Stimulated activated CD8-positive, alpha-beta memory T cell treated with anti-CD3 and anti-CD28 coated beads, Interleukin-12 subunit alpha, Interleukin-12 subunit beta, amount 100 ng/mL, for 1 hour (primary cell): ENCODE measurements around the gene FAM168A.
"Not testable (repeated sequence)": the region's sequence is repeated elsewhere in the genome, so short reads cannot be mapped to it uniquely, and the experiment has no call there.

ENCODE experiments used
- DNase-seq: peaks from one replicate; pipeline ENCODE4 v3.0.0-alpha.2; 2020; ENCODE audit warnings: low read depth

The FAM168A gene

DNA sequence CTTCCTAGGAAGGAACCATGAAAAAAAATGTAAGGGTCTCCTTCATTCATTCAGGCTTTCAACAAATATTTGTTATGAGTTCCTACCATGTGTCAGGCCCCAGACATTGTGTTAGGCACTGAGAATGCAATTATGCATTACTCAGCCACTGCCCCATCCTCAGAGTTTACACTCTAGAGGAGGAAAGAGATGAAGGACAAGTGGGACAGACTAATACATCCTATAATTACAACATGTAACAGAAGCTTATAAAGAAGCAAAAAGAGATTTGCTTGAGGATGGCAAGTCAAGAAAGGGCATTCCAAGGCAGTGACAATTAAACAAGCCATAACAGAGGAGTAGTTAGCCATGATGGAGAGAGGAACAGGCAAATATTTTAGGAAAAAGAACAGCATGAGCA is 78.6 kb downstream of the FAM168A start:
- DNase-seq: no peak

DNA sequence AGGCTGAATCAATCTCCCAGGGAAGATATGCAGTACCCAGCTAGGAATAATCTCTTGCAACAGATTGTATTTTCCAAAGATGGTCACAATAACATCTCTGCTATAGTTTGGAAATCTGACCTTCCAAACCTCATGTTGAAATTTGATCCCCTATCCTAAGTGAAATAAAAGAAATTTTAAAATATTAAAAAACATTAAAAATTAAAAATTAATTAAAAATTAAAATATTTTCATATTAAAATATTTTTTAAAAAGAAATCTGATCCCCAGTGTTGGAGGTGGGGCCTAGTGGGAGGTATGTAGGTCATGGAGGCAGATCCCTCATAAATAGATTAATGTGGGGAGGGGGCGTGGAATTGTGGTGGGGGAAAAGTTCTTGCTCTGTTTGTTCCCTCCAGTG is 79.7 kb downstream of the FAM168A start:
- DNase-seq: no peak

DNA sequence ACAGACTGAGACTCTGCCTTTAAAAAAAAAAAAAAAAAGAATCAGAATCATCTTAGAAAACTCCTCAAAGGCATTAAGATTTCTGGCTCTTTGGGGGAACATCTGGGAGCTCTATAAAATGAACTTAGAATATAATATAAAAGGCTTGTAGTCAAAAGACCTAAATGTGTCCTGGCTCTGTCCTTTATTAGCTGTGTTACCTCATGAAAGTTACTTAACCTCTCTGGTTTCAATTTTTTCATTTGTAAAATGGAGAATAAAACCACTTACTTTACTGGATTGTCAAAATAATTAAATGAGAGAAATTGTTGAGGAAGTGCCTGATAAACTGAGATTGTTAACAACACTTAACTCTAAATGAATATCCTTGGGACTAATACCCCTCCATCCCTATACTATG is 81.8 kb downstream of the FAM168A start:
- no peak for DNase-seq

DNA sequence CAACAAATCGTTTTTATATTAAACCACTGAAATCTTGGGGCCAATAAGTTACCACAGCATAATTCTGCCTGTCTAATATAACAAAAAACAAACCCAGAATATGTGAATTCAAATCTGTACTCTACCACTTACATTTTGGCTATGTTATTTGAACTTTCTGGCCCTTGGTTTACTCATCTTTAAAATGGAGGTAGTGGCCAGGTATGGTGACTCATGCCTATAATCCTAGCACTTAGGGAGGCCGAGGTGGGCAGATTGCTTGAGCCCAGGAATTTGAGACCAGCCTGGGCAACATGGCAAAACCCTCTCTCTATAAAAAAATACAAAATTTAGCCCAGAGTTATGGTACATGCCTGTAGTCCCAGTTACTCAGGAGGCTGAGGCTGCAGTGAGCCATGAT is 84.2 kb downstream of the FAM168A start:
- no peak for DNase-seq

DNA sequence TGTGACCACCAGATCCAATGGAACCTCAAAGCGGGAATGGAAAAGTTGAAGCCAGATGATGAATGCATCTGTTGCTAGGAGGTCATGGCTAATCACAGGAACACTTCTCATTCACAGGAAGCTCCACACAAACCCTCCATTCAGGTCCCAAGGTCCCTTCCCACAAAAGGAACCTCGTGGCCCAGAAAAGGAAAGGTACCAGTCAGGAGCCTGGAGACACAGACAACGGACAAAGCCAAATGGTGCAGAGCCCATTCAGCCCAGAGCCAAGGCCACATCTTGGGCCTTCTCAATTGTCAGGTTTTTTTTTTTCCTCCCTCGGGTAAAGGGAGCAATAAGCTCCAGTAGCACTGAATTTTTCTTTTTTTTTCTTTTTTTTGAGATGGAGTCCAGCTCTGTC is 87.0 kb downstream of the FAM168A start:
- DNase-seq: no peak

DNA sequence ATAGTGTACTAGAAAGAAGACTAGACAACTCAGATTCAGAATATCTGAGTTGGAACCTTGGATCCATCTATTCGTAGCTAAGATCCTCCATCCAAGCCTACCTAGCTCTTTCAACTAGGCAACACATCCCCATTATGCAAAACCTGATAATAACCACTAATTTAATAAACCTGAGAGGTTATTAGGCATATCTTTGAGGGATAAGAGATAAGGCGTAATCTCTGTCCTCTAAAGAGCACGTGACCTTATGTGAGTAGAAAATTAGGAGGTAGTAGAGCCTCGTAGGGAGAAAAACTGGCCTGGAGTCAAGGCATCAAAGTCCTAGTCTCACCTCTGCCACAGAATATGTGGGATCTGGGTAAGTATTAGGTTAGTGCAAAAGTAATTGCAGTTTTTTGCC is 87.8 kb downstream of the FAM168A start:
- no peak for DNase-seq

DNA sequence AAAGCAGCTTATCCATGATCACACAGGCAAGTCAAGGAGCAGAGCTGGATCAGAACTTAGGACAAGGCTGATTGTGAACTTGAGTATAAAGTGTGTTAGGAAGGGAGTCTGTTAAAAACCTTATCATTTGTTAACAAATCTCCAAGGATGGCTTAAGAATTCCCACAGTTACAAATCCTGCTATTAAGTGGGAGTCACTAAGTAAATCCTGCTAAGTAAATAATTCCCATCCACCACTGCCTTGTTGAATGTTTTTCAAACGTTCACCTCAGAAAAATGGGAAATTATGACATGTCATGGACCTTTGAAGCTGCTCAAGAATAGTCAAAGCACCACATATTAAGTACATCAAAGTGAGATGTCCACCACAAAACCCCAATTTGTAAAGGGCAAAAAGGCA is 88.7 kb downstream of the FAM168A start:
- DNase-seq: no peak

DNA sequence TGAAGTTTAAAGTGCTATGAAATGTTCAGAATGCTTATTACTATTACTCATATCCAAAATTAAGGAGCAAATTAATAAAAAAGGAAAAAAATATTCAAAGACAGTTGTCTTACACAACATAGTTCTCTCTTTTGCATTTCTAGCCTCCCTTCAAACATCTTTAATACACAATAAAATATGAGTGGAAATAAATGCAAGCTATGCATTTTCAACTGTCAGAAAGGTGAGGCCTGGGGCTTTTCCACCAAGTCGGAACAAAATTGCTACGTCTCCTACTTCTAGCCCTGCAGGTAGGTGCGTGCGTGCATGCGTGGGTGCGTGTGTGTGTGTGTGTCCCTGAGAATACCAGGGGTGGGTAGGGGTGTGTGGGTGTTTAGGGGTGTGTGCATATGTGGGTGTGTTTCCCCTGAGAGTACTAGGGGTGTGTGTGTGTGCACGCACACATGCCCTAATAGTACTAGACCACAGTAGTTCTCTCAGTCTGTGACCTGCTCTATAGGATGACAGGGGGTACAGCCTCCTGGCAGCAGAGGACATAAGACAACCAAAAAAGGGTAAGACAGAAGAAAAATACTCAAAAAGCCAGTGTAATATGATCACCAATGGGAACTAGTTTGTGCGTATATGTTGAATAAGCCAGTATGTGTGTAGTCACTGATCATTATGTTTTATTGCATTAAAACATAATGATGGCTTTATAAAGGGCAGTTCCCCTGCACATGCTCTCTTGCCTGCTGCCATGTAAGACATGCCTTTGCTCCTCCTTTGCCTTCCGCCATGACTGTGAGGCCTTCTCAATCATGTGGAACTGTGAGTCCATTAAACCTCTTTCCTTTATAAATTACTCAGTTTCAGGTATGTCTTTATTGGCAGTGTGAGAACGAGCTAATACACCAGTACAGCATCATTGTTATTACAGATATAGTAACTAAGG is 89.4 kb downstream of the FAM168A start:
- DNase-seq: no peak

DNA sequence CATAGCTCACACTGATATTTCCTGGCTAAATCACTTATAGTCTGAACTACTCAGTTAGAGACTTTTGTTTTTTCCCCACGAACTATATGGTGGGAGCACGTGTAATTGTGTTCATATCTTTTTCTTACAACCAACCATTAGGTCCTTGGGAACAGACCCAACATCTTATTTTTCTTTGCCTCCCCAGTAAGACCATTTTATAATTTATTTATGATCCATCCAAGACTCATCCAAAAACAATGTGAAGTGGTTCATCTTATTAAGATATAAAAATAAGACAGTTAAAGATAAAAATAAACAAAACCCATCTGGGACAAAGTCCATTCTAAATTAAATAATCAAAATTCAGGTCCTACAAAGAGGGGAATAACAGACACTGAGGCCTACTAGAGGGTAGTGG is 90.8 kb downstream of the FAM168A start:
- no peak for DNase-seq

DNA sequence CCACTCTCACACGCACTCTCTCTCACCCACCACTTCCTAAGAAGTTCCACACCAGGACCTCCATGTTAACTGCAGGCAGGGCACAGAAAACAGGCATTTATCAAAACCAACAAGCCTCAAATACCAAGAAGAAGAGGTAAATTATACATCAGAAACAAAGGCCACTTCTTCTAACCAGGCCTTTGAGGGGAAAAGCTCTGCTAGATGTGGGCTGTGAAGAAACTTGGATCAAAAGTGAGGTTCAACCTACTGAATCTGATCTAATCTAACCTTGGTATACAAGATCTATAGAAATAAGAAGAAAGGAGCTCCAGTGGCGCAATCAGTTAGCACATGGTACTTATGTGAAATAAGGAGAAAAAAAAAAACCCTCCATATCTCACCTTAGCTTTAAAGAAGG is 91.9 kb downstream of the FAM168A start:
- no peak for DNase-seq

DNA sequence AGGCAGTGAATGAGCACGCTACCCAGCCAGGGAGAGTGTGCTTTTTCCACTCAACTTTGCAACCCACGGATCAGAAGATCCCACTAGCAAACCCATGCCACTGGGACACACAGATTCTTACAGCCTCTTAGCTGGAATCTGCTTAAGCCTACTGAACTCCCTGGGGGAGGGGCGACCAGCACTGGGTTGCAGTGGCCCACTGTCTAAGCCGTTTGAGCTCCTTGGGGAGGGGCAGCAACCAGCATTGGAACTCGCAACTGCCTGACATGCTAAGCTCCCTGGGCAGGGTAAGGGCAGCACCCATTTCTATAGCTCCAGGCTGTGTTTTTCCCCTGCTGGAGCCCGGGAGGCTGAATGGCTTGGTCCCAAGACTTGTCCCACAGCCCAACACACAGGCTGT is 99.6 kb downstream of the FAM168A start:
- no peak for DNase-seq

DNA sequence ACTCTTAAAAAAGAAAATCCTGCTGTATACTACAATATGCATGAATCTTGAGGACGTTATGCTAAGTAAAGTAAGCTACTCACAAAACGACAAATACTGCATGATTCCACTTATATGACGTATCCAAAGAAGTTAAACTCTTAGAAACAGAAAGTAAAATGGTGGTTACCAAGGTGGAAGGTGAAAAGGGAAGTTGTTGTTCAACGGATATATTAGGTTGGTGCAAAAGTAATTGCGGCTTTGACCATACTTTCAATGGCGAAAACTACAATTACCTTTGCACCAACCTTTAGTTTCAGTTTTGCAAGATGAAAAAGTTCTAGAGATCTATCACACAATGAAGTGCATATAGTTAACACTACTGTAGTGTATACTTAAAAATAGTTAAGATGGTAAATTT is 101.8 kb downstream of the FAM168A start:
- no peak for DNase-seq

DNA sequence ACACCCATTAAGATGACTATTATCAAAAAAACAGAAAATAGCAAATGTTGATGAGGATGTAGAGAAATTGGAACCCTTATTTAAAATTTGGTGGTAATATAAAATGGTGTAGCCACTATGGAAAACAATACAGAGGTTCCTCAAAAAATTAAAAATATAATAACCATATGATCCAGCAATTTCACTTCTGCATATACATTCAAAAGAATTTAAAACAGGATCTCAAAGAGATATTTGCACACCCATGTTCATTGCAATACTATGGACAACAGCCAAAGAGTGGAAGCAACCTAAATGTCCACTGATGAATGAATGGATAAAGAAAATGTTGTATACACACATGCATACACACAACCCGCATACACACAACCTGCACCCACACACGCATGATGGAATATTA is 102.2 kb downstream of the FAM168A start:
- no peak for DNase-seq

DNA sequence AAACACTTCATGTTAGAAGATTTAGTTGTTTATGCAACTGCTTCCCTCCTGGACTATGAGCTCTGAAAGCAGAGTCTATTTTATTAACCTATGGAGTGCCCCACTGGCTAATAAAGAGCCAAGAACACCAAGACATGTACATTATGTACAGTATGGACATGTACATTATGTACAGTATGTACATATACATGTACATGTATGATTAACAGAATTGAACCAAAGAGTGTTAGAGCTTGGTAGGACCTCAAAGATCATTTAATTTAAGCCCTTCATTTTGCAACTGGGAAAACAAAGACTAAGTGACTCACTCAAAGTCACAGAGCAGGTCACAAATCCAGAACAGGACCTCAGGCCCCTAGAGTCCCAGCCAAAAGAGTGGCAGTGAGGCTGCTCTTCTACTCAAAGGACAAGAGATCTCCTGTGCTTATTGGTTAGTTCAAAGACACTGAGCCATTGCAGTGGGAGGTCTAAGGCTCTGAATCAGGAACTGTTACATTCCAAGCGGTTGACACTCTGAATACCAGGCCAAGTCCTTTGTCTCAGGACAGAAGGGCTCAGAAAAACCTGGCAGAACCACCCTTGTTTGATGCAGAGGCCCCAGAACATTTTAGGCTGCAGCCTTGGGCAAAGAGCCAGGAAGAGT is 103.8 kb downstream of the FAM168A start:
- DNase-seq: no peak

DNA sequence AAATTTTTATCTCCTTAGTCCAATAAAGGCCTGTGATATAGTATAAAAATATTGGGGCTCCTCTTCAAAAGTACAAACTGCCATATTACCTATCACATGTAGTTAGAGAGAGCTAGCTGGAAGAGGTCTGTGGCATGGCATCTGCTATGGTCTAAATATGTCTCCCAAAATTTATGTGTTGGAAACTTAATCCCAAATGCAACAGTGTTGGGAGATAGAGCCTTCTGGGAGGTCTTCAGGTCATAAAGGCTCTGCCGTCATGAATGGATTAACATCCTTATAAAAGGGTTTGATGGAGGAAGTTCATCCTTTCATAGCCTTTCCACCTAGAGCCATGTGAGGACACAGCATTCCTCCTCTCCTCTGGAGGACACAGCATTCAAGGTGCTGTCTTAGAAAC is 116.3 kb downstream of the FAM168A start:
- DNase-seq: no peak

DNA sequence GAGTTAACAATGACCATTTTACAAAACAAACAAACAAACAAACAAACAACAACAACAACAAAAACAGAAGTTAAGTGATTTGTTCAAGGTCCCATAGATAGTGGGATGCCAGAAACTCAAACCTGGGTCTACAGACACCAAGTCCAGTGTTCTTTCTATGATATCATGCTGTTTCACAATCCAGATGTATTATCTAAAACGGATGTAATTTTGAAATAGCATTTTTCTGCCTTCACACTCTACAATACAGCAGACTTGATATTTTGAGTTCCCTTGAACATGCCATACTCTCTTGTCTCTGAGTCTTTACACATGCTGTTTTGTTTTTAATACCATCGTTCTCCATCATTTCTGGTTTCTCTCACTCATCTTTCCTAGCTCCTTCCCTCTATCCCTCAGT is 117.2 kb downstream of the FAM168A start:
- no peak for DNase-seq

DNA sequence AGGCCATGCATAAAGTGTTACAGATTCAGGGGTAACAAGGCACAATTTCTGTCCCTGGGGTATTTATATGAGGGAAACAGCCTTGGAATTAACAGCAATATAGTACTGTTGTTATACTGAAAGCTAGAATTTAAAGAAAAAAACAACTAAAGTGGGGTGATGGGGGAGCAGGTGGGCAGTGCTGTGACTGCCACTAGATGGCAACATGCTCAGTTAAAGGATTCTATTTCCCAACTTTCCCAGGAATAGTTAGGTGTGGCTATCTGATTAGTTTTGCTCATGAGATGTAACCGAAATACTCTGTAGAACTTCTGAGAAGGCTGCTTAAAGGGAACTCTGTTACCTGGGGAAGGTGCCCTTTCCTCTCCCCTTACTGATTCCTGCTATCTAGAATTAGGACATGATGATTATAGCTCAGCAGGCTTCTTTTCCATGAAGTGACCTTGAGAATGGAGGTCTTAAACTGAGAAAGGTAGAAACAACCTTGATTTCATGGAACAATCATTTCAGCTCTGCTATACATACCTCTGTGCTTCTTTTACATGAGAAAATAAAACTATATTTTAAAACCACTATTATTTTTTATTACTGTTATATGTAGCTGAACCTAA is 119.1 kb downstream of the FAM168A start:
- DNase-seq: no peak

DNA sequence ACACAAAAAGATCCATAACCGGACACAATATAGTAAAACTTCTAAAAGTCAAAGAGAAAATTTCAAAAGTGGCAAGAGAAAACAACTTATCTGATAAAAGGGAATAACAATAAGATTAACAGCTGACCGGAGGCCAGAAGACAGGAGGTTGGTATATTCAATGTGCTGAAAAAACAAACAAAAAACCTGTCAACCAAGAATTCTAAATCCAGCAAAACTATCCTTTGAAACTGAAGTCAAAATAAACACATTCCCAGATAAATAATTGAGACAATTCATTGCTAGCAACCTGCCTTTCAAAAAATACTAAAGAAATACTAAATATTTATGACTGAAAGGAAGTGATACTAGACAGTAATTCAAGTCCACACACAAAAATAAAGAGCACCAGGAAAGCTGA is 120.4 kb downstream of the FAM168A start:
- DNase-seq: no peak

DNA sequence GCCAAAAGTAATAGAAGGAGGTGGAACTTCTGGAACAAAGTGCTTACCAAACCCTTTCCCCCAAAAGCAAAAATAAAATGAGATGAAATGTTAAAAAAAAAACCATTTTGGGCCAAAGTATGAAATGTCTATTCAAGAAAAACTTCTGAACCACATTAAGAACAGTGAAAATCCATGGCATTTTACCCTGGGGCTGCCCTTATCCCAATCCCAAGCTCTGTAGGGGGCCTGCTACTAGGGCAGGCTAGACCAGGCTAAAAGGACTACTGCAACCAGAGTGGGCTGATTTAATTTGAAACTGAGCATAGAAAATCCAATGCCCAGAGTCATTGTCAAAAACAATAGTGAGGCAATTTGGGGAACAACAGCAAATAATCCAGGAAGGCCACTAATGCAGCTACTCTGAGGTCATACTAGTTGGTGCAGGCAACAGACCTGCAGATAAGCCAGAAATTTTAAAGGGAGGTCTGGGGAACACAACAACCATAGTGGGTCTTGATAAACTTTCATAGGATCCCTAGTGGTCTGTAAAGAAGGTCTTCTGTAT is 122.3 kb downstream of the FAM168A start:
- no peak for DNase-seq

DNA sequence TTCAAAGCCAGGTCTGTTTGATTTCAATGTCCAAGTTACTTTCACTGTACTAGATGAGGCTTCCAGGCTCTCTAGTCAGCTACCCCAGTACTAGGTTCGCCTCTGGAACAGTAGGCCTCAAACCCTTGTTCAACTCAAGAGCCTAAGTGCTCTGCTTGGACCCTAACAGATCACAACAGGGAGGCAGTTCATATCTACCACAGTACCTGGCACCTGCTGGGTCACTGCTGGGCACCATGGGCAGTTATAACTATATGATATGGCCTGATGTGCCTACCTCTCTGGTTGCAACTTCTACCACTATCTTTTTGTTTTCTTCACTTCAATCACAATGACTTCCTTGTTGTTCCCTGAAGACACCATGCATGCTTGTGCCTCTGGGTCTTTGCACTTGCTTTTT is 124.7 kb downstream of the FAM168A start:
- no peak for DNase-seq

DNA sequence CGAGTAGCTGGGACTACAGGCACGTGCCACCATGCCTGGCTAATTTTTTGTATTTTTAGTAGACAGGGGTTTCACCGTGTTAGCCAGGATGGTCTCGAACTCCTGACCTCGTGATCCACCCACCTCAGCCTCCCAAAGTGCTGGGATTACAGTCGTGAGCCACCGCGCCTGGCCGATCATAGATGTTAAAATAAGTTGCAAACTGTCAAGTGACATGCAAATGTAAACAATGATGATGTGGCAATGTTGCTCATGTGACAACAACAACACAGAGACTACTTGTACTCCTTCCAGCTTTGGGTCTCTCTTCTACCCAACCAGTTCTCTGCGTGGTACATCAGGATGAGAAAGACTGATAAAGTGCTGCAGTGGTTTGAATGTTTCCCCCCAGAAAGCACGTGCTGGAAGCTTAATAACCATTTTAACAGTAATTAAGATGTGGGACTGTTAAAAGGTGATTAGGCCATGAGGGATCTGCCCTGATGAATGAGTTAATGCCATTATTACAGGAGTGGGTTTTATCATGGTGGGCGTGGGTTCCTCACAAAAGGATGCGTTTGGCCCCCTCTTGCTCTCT is 127.8 kb downstream of the FAM168A start:
- not testable (repeated sequence) for DNase-seq

DNA sequence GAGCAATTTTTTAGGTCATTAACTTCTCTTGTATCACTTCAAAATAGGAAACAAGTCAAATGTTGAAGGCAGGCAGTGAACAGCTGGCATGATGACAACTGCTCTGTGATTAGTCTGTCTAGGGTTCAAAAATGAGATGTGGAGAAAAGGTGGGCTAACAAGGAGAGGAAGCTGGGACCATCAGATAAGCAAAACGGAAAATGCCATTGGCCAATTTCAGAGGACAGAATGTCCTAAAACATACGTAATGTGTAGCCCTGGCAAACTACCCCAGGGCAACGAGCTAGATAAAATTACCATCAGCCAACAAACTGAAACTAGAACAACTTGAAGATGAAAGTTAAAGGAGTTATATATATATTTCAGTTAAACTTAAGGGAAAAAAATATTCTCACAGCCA is 128.5 kb downstream of the FAM168A start:
- no peak for DNase-seq
